Activated CD4-positive, alpha-beta T cell treated with anti-CD3 and anti-CD28 coated beads for 36 hours (primary cell): ENCODE data around the gene YIF1A. TPM values are rescaled to one million over a fixed set of nuclear protein-coding genes. Genes with fewer than 3 reads are reported as not detected.
"Not testable (repeated sequence)": the region's sequence is repeated elsewhere in the genome, so short reads cannot be mapped to it uniquely, and the experiment has no call there.

Experiments
- ATAC-seq: fragments of 200-7000 bp; cut with Tn5 transposase; one replicate; pipeline ENCODE4 v1.10.0; 2021; ENCODE audit warnings: mild to moderate bottlenecking, moderate library complexity
- CTCF ChIA-PET: fragments of 350-600 bp; sonication (Branson Sonifier 250); formaldehyde crosslinking; loops from one replicate; lab custom pipeline; 2021; ENCODE audit warnings: antibody characterized with exemption; lab: Charles Lee
- POLR2A ChIA-PET: fragments of 350-600 bp; sonication (Branson Sonifier 250); formaldehyde crosslinking; loops from one replicate; lab custom pipeline; 2021; ENCODE audit warnings: antibody characterized with exemption, inconsistent platforms; lab: Charles Lee
- DNase-seq: peaks from one replicate; pipeline ENCODE4 v3.0.0-alpha.2; 2020
- H3K27ac Mint-ChIP-seq: one replicate; pipeline ENCODE4 v1.8.0; 2021; ENCODE audit warnings: mixed read lengths
- H3K27me3 Mint-ChIP-seq: one replicate; pipeline ENCODE4 v1.8.0; 2021; ENCODE audit warnings: mixed read lengths
- H3K36me3 Mint-ChIP-seq: one replicate; pipeline ENCODE4 v1.8.0; 2021; ENCODE audit warnings: low read depth, mixed read lengths
- H3K4me1 Mint-ChIP-seq: one replicate; pipeline ENCODE4 v1.8.0; 2021; ENCODE audit warnings: mixed read lengths
- H3K4me3 Mint-ChIP-seq: one replicate; pipeline ENCODE4 v1.8.0; 2021; ENCODE audit warnings: mild to moderate bottlenecking, moderate library complexity, mixed read lengths
- H3K9me3 Mint-ChIP-seq: one replicate; pipeline ENCODE4 v1.8.0; 2021; ENCODE audit warnings: low read depth, mixed read lengths
- intact Hi-C, 2 experiments: fragments of 100-400 bp; cut with DNase I in 1 of 2; cut with micrococcal nuclease in 1 of 2; formaldehyde crosslinking; loops; one replicate each; pipeline versions ENCODE4 v1.14.2 to v1.15.1; 2022 to 2024; cut with DNase I, micrococcal nuclease
- total RNA-seq, 2 experiments: library from RNA; stranded (reverse); gene quantifications; one replicate each; pipeline ENCODE4 v1.2.3, GENCODE V29; 2021

The YIF1A gene
- total RNA-seq, 2 experiments from 2014 or later = 47.5 to 49.8 TPM

DNA sequence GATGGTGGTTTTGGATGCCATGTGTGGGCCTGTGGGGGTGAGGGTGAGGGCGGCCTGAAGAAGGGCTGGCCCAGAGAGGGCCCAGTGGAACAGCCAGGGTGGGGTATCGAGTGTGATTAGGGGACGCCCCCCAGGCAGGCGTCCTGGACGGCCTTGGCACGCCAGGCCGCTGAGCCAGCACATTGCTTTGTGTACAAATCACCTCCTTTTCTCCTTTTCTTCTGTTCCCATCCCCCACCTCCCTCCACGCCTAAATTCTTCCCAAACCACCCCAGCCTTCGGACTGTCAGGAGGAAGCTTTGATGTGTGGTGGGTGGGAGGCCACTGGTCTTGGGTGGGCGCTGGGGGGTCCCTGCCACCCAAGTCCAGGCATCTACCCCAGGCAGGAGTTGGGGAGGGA is 35.7 kb upstream of the YIF1A start:
- Mint-ChIP-seq H3K9me3 (peaks cover 2% of the 10 kb centered on the region), H3K27me3 (no peaks in the 10 kb centered on the region), H3K27ac (no peak overlapping the region), H3K36me3 (no peaks in the 10 kb centered on the region), H3K4me1 (peaks cover 34% of the 10 kb centered on the region), H3K4me3 (no peak overlapping the region)
- POLR2A ChIA-PET = no interaction called here
- DNase-seq (no peak), ATAC-seq (no peak)
- intact Hi-C loops = loop anchor here in 1 of 2 experiments (5.0 kb wide), 1 partner anchor 102 kb away; no protein-coding TSS in a partner anchor
- CTCF ChIA-PET = interaction anchor here (0.5 to 1.5 kb wide), 3 partner anchors 13 to 130 kb away, joined by 3 to 6 read pairs (median 4); no protein-coding TSS in a partner anchor

DNA sequence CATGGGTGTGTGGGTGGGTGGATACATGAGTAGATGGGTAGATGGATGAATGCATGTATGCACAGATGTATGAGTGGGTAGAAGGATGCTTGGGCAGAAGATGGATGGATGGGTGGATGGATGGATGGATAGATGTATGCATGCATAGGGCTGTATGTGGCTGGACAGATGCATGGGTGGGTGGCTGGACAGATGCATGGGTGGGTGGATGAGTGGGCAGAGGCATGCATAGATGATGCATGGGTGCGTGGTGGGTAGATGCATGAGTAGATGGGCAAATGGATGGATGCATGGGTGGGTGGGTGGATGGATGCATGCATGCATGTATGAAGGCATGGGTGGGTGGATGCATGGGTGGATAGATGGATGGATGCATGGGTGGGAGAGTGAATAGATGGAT is 34.7 kb upstream of the YIF1A start:
- ATAC-seq (no peak), DNase-seq (no peak)
- Mint-ChIP-seq H3K4me1 (peaks cover 43% of the 10 kb centered on the region), H3K4me3 (no peak overlapping the region), H3K27ac (no peak overlapping the region), H3K9me3 (peaks cover 2% of the 10 kb centered on the region), H3K27me3 (no peaks in the 10 kb centered on the region), H3K36me3 (no peaks in the 10 kb centered on the region)
- ChIA-PET POLR2A (no interaction called here), CTCF (interaction anchor here (0.6 to 1.5 kb wide), 2 partner anchors 12 to 131 kb away, joined by 4 to 6 read pairs; no protein-coding TSS in a partner anchor)
- intact Hi-C loops = no loop called here

GRCh38 chr11:66322732-66323427 is 33.9 kb upstream of the YIF1A start:
- ATAC-seq (no peak), DNase-seq (no peak)
- H3K36me3 Mint-ChIP-seq = no peaks in the 10 kb centered on the region
- peaks cover 43% of the 10 kb centered on the region for H3K4me1 Mint-ChIP-seq
- intact Hi-C loops = no loop called here
- CTCF ChIA-PET = interaction anchor here (1.7 kb wide), 1 partner anchor 11 kb away, joined by 9 read pairs; no protein-coding TSS in a partner anchor
- peaks cover 2% of the 10 kb centered on the region for H3K9me3 Mint-ChIP-seq
- POLR2A ChIA-PET = no interaction called here
- no peaks in the 10 kb centered on the region for H3K27me3 Mint-ChIP-seq
- H3K4me3 Mint-ChIP-seq = no peak overlapping the region
- no peak overlapping the region for H3K27ac Mint-ChIP-seq

DNA sequence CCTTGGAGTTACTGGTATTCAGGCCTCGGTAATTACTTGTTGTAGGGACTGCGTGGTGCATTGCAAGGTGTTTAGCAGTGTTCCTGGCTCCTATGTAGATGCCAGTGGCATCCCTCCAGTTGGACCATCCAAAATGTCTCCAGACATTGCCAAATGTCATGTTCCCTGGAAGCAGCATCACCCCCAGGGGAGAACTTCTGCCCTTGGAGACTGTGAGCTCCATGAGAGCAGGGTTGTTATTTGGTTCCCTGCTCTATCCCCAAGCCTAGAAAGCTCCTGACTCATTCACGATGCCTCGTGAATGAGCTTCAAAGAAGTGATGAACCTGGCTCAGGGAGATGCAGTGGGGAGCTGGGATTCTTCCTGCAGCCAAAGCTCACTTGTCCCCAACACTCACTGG is 32.7 kb upstream of the YIF1A start:
- Mint-ChIP-seq H3K36me3 (no peaks in the 10 kb centered on the region), H3K27ac (no peak overlapping the region), H3K4me1 (peaks cover 42% of the 10 kb centered on the region), H3K27me3 (no peaks in the 10 kb centered on the region), H3K9me3 (peaks cover 2% of the 10 kb centered on the region), H3K4me3 (no peak overlapping the region)
- intact Hi-C loops = no loop called here
- POLR2A ChIA-PET = interaction anchor here (0.6 kb wide), 1 partner anchor 32 kb away, joined by 3 read pairs; the partner anchor contains the start of gene YIF1A
- CTCF ChIA-PET = interaction anchor here (0.5 to 1.7 kb wide), 2 partner anchors 9 to 65 kb away, joined by 3 to 9 read pairs; no protein-coding TSS in a partner anchor
- no peak for ATAC-seq
- DNase-seq = no peak

DNA sequence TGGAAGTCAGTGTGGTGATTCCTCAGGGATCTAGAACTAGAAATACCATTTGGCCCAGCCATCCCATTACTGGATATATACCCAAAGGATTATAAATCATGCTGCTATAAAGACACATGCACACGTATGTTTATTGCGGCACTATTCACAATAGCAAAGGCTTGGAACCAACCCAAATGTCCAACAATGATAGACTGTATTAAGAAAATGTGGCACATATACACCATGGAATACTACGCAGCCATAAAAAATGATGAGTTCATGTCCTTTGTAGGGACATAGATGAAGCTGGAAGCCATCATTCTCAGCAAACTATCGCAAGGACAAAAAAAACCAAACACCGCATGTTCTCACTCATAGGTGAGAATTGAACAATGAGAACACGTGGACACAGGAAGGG is 31.8 kb upstream of the YIF1A start:
- DNase-seq, CTCF ChIA-PET, POLR2A ChIA-PET, intact Hi-C loops, H3K9me3 Mint-ChIP-seq, H3K27me3 Mint-ChIP-seq, ATAC-seq, H3K27ac Mint-ChIP-seq, H3K4me3 Mint-ChIP-seq, H3K36me3 Mint-ChIP-seq: not testable (repeated sequence)
- peaks cover 39% of the 10 kb centered on the region for H3K4me1 Mint-ChIP-seq

GRCh38 chr11:66320289-66320688 is 31.3 kb upstream of the YIF1A start:
- POLR2A ChIA-PET, H3K27ac Mint-ChIP-seq, H3K4me3 Mint-ChIP-seq, ATAC-seq, DNase-seq, H3K9me3 Mint-ChIP-seq, CTCF ChIA-PET, H3K27me3 Mint-ChIP-seq, H3K36me3 Mint-ChIP-seq, intact Hi-C loops: not testable (repeated sequence)
- H3K4me1 Mint-ChIP-seq = peaks cover 41% of the 10 kb centered on the region

GRCh38 chr11:66318600-66318970 is 29.6 kb upstream of the YIF1A start:
- no peak overlapping the region for H3K4me3 Mint-ChIP-seq
- POLR2A ChIA-PET = no interaction called here
- CTCF ChIA-PET = interaction anchor here (0.7 to 1.1 kb wide), 3 partner anchors 15 to 51 kb away, joined by 3 to 5 read pairs (median 4); partner anchors contain the start of gene YIF1A
- DNase-seq (no peak), ATAC-seq (no peak)
- H3K4me1 Mint-ChIP-seq = peaks cover 50% of the 10 kb centered on the region
- no peaks in the 10 kb centered on the region for H3K36me3 Mint-ChIP-seq
- intact Hi-C loops = no loop called here
- peaks cover 2% of the 10 kb centered on the region for H3K9me3 Mint-ChIP-seq
- peak overlapping the region; percentile 92 for H3K27ac Mint-ChIP-seq
- H3K27me3 Mint-ChIP-seq = no peaks in the 10 kb centered on the region

DNA sequence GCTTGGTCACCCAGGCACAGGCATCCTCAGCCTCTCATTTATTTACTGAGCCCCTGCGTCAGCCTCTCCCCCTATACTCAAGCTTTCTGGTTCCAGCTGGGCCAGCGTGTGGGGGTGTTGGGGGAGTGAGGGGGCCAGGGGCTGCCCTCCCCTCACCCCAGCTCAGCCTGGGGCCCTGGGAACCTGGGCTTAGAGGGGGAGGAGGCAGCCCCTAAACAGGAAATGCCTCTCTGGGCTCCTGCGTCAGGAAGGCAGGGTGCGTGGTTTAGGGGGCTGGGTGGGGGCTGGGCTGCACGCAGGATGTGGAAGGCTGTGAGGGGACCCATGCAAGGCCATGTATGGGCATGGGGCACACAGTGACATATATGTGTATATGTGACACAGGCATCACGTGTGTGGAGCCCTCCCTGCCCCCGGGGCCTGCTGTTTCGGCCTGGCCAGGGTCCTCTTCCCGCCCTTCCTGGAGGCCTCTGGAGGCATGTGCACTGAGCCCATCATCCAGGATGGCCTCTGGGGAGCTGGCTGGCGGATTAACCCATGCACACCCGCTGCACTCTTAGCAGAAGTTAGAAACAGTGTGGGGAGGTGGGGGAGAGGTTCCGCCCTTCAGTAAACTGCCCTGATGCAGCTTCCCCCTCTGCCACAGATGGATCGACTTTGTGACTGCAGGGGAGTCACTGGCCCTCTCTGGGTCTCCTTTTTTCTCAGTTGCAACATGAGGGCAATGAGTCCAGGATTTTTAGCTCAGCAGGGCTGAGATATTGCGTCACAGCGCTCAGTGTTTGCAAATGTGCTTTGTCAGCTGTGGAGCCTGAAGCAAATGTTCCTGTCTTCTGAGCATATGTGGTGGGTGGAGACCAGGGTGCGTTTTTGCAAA is 29.0 kb upstream of the YIF1A start:
- CTCF ChIA-PET = interaction anchor here (0.7 to 1.6 kb wide), 4 partner anchors 11 to 184 kb away, joined by 3 to 6 read pairs (median 4); no protein-coding TSS in a partner anchor
- ATAC-seq (peak; percentile 77), DNase-seq (peak; percentile 70)
- H3K4me1 Mint-ChIP-seq = peaks cover 54% of the 10 kb centered on the region
- no peaks in the 10 kb centered on the region for H3K36me3 Mint-ChIP-seq
- peaks cover 2% of the 10 kb centered on the region for H3K9me3 Mint-ChIP-seq
- peak overlapping the region; percentile 47 for H3K4me3 Mint-ChIP-seq
- peak overlapping the region; percentile 92 for H3K27ac Mint-ChIP-seq
- POLR2A ChIA-PET = no interaction called here
- H3K27me3 Mint-ChIP-seq = no peaks in the 10 kb centered on the region
- intact Hi-C loops = no loop called here

- Mint-ChIP-seq H3K4me3 (peak overlapping the region; percentile 47), H3K36me3 (no peaks in the 10 kb centered on the region), H3K27ac (peak overlapping the region; percentile 92), H3K4me1 (peaks cover 56% of the 10 kb centered on the region), H3K9me3 (peaks cover 2% of the 10 kb centered on the region), H3K27me3 (no peaks in the 10 kb centered on the region)
- CTCF ChIA-PET = interaction anchor here (1.6 kb wide), 1 partner anchor 12 kb away, joined by 6 read pairs; no protein-coding TSS in a partner anchor
- peak; percentile 71 for DNase-seq
- peak; percentile 14 for ATAC-seq
- intact Hi-C loops = no loop called here
- POLR2A ChIA-PET = interaction anchor here (0.6 kb wide), 1 partner anchor 29 kb away, joined by 8 read pairs; the partner anchor contains the start of gene YIF1A
Observed at GRCh38 chr11:66317322-66317722, 28.4 kb upstream of the YIF1A start.

DNA sequence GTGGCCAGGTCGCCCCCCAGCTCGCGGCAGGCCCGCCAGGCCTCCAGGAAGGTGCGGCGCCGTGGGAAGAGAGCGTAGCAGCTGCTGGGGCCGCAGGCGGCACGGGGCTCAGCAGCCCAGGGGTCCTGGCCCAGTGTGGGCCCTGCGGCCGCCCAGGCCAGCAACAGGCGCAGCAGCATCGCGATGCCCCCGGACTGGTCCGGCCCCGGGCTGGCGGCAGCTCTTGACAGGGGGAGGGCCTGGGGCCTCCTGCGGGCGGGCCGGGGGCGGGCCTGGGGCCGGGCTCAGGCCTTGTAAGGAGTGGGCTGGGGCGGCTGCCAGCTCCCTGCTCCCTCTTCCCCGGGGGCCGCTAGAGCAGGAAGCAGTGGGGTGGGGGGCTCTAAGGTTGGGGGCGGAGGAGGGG is 27.9 kb upstream of the YIF1A start, which contains the start of gene CD248:
Gene CD248 (minus strand): TSS at position 196 of the 403 bp plus-strand sequence. CDS start 17 bp downstream, at position 179.
- ChIA-PET CTCF (interaction anchor here (1.6 kb wide), 1 partner anchor 12 kb away, joined by 6 read pairs; no protein-coding TSS in a partner anchor), POLR2A (interaction anchor here (0.6 kb wide), 2 partner anchors 28 to 300 kb away, joined by 4 to 8 read pairs; partner anchors contain the start of gene YIF1A)
- peak within 1 kb of the TSS; percentile 47 for H3K4me3 Mint-ChIP-seq
- peaks cover 2% of the 10 kb centered on the region for H3K9me3 Mint-ChIP-seq
- ATAC-seq (no peak), DNase-seq (no peak)
- peak within 1 kb of the TSS; percentile 92 for H3K27ac Mint-ChIP-seq
- intact Hi-C loops = no loop called here
- H3K36me3 Mint-ChIP-seq = no peaks in the 10 kb centered on the region
- H3K27me3 Mint-ChIP-seq = no peaks in the 10 kb centered on the region
- peaks cover 58% of the 10 kb centered on the region for H3K4me1 Mint-ChIP-seq
